Activated naive CD4-positive, alpha-beta T cell treated with anti-CD3 and anti-CD28 coated beads, Interleukin-2, amount 10 ng/mL, durations not matched to agents 7 days and 5 days (primary cell): ENCODE measurements around the gene CDV3.

ENCODE experiments used
- CTCF ChIA-PET: fragments of 350-600 bp; sonication (Branson Sonifier 250); formaldehyde crosslinking; loops from one replicate; lab custom pipeline; 2021; ENCODE audit warnings: antibody characterized with exemption; lab: Charles Lee
- DNase-seq: peaks from one replicate; pipeline ENCODE4 v3.0.0-alpha.2; 2020
- H3K27ac Mint-ChIP-seq: one replicate; pipeline ENCODE4 v1.8.0; 2021; ENCODE audit warnings: mild to moderate bottlenecking, moderate library complexity, mixed read lengths
- H3K27me3 Mint-ChIP-seq: one replicate; pipeline ENCODE4 v1.8.0; 2021; ENCODE audit warnings: mild to moderate bottlenecking, mixed read lengths
- H3K36me3 Mint-ChIP-seq: one replicate; pipeline ENCODE4 v1.8.0; 2021; ENCODE audit warnings: mixed read lengths
- H3K4me1 Mint-ChIP-seq: one replicate; pipeline ENCODE4 v1.8.0; 2021; ENCODE audit warnings: mixed read lengths
- H3K4me3 Mint-ChIP-seq: one replicate; pipeline ENCODE4 v1.8.0; 2021; ENCODE audit warnings: mild to moderate bottlenecking, moderate library complexity, mixed read lengths
- H3K9me3 Mint-ChIP-seq: one replicate; pipeline ENCODE4 v1.8.0; 2021; ENCODE audit warnings: mixed read lengths

The CDV3 gene

DNA sequence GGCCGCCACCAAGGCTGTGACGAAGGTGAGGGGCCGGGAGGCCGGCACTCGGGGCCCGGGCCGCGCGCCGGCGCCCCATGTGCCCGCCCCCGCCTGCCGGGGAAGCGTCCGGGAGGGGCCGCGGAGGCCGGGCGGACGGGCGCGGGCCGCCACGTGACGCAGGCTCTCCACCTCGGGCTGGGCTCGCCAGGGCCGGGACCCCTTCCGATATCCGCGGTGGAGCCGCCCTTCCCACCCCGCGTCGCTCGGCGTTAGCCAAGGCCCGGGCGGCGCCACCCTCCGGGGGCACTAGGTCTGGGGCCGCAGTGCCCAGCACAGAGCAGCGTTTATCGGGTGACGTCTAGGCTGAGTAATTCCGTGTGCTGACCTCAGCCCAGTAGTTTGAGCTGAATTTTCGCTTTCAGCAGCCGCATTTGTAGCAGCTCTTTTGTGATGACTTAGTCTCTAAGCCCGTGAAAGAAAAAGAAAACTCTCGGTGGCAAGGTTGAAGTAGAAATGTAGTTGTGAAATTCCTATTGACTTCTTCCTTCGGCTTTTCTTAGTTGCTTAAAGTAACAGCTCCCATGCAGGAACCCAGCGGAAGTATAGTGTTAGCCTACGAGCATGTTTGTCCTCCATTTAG is 885 bp downstream of the CDV3 start:
- H3K4me1 Mint-ChIP-seq: peaks cover 65% of the 10 kb centered on the region
- CTCF ChIA-PET: interaction anchor here (0.7 to 7.1 kb wide), 8 partner anchors 10 to 848 kb away, joined by 3 to 84 read pairs (median 4); no protein-coding TSS in a partner anchor
- peaks cover 47% of the 10 kb centered on the region for H3K36me3 Mint-ChIP-seq
- DNase-seq: peak; percentile 78
- H3K27ac Mint-ChIP-seq: peak overlapping the region; percentile 96
- no peaks in the 10 kb centered on the region for H3K9me3 Mint-ChIP-seq
- peak overlapping the region; percentile 88 for H3K4me3 Mint-ChIP-seq
- H3K27me3 Mint-ChIP-seq: no peaks in the 10 kb centered on the region

- DNase-seq: no peak
- Mint-ChIP-seq H3K27ac (peak overlapping the region; percentile 96), H3K27me3 (no peaks in the 10 kb centered on the region), H3K4me3 (peak overlapping the region; percentile 88), H3K36me3 (peaks cover 51% of the 10 kb centered on the region), H3K9me3 (no peaks in the 10 kb centered on the region), H3K4me1 (peaks cover 64% of the 10 kb centered on the region)
- CTCF ChIA-PET: interaction anchor here (0.8 to 7.1 kb wide), 7 partner anchors 9 to 849 kb away, joined by 3 to 84 read pairs (median 5); no protein-coding TSS in a partner anchor
Observed at GRCh38 chr3:133575086-133575485, 1.6 kb downstream of the CDV3 start.

GRCh38 chr3:133576169-133576568 is 2.7 kb downstream of the CDV3 start:
- peaks cover 52% of the 10 kb centered on the region for H3K36me3 Mint-ChIP-seq
- H3K9me3 Mint-ChIP-seq: no peaks in the 10 kb centered on the region
- peak overlapping the region; percentile 88 for H3K4me3 Mint-ChIP-seq
- H3K4me1 Mint-ChIP-seq: peaks cover 63% of the 10 kb centered on the region
- peak overlapping the region; percentile 63 for H3K27ac Mint-ChIP-seq
- CTCF ChIA-PET: interaction anchor here (3.1 to 7.1 kb wide), 2 partner anchors 88 to 130 kb away, joined by 13 to 84 read pairs; no protein-coding TSS in a partner anchor
- DNase-seq: no peak
- H3K27me3 Mint-ChIP-seq: no peaks in the 10 kb centered on the region

- Mint-ChIP-seq H3K27me3 (no peaks in the 10 kb centered on the region), H3K27ac (peak overlapping the region; percentile 82), H3K9me3 (no peaks in the 10 kb centered on the region), H3K4me1 (peaks cover 57% of the 10 kb centered on the region), H3K4me3 (peak overlapping the region; percentile 18), H3K36me3 (peaks cover 71% of the 10 kb centered on the region)
- CTCF ChIA-PET: interaction anchor here (0.9 to 7.1 kb wide), 18 partner anchors 9 to 633 kb away, joined by 3 to 84 read pairs (median 4); no protein-coding TSS in a partner anchor
- peak; percentile 24 for DNase-seq
Observed at GRCh38 chr3:133578548-133579191, 5.2 kb downstream of the CDV3 start.

- H3K4me3 Mint-ChIP-seq: no peak overlapping the region
- CTCF ChIA-PET: no interaction called here
Observed at GRCh38 chr3:133583396-133583795, 9.9 kb downstream of the CDV3 start.

DNA sequence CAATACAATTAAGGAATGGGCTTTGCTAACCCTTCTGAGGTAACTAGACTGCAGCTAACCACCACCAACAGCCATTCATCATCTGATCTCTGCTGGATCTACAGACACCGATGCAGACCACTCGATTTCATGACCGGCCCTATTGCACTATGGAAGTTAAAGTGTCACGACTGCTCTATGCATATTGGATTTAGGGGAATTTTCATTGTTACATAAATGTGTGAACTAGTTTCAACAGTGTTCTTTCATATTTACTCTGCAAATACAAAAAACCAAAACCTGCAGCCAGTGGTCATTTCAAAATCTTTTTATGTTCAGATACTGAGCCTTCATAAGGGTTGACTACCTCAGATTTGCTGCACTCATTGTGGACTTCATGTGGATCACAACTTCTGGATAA is 14.5 kb downstream of the CDV3 start:
- CTCF ChIA-PET: no interaction called here
- Mint-ChIP-seq H3K36me3 (peaks cover 54% of the 10 kb centered on the region), H3K9me3 (no peaks in the 10 kb centered on the region), H3K27ac (no peak overlapping the region), H3K27me3 (no peaks in the 10 kb centered on the region), H3K4me3 (no peak overlapping the region), H3K4me1 (peaks cover 7% of the 10 kb centered on the region)
- DNase-seq: no peak

More at GRCh38 chr3:133583396-133583795, 9.9 kb downstream of the CDV3 start:
- Mint-ChIP-seq H3K9me3 (no peaks in the 10 kb centered on the region), H3K36me3 (peaks cover 67% of the 10 kb centered on the region), H3K27me3 (no peaks in the 10 kb centered on the region), H3K27ac (no peak overlapping the region), H3K4me1 (peaks cover 31% of the 10 kb centered on the region)
- no peak for DNase-seq

- CTCF ChIA-PET: no interaction called here
- Mint-ChIP-seq H3K9me3 (no peaks in the 10 kb centered on the region), H3K27me3 (no peaks in the 10 kb centered on the region), H3K27ac (no peak overlapping the region), H3K4me3 (no peak overlapping the region), H3K36me3 (peaks cover 46% of the 10 kb centered on the region), H3K4me1 (peaks cover 7% of the 10 kb centered on the region)
- no peak for DNase-seq
Observed at GRCh38 chr3:133588784-133589465, 15.4 kb downstream of the CDV3 start.

GRCh38 chr3:133589503-133589902 is 16.0 kb downstream of the CDV3 start:
- CTCF ChIA-PET: no interaction called here
- Mint-ChIP-seq H3K9me3 (no peaks in the 10 kb centered on the region), H3K27me3 (no peaks in the 10 kb centered on the region), H3K27ac (no peak overlapping the region), H3K4me1 (peaks cover 7% of the 10 kb centered on the region), H3K36me3 (peaks cover 42% of the 10 kb centered on the region), H3K4me3 (no peak overlapping the region)
- DNase-seq: no peak

DNA sequence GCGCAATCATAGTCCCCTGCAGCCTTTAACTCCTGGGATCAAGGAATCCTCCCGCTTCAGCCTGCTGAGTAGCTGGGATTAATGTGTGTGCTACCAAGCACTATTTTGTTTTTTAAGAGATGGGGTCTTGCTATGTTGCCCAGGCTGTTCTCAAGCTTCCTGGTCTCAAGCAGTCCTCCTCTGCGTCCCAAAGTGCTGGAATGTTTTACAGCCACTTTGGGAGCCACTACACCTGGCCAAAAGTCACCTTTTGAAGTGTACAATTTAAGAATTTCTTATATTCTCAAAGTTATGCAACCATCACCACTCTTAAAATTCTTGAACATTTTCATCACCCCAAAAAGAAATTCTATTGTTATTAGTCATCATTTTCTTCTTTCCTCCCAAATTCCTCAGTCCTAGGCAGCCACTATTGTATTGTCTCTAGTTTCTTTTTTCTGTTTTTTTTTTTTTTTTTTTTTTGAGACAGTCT is 17.8 kb downstream of the CDV3 start:
- H3K27ac Mint-ChIP-seq: no peak overlapping the region
- no peak for DNase-seq
- H3K4me3 Mint-ChIP-seq: no peak overlapping the region
- H3K9me3 Mint-ChIP-seq: no peaks in the 10 kb centered on the region
- H3K4me1 Mint-ChIP-seq: peaks cover 3% of the 10 kb centered on the region
- H3K36me3 Mint-ChIP-seq: peaks cover 31% of the 10 kb centered on the region
- CTCF ChIA-PET: no interaction called here
- no peaks in the 10 kb centered on the region for H3K27me3 Mint-ChIP-seq

DNA sequence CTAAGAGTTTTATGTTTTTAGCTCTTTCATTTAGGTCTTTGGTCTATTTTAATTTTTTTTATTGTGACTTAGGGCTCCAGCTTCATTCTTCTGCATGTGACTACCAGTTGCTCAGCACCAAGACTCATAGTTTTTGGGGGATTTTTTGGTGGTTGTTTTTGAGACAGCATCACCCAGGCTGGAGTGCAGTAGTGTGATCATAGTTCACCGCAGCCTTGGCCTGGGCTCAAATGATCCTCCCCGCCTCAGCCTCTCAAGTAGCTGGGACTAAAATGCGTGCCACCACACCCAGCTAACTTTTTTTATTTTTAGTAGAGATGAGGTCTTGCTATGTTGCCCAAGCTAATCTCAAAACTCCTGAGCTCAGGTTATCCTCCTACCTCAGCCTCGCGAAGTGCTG is 19.4 kb downstream of the CDV3 start:
- Mint-ChIP-seq H3K9me3 (no peaks in the 10 kb centered on the region), H3K4me1 (peaks cover 3% of the 10 kb centered on the region), H3K27me3 (no peaks in the 10 kb centered on the region), H3K4me3 (no peak overlapping the region), H3K27ac (no peak overlapping the region), H3K36me3 (peaks cover 23% of the 10 kb centered on the region)
- CTCF ChIA-PET: no interaction called here
- DNase-seq: no peak

GRCh38 chr3:133593243-133593642 is 19.8 kb downstream of the CDV3 start:
- Mint-ChIP-seq H3K36me3 (peaks cover 23% of the 10 kb centered on the region), H3K9me3 (no peaks in the 10 kb centered on the region), H3K4me3 (no peak overlapping the region), H3K27me3 (no peaks in the 10 kb centered on the region), H3K4me1 (peaks cover 3% of the 10 kb centered on the region), H3K27ac (no peak overlapping the region)
- DNase-seq: no peak
- CTCF ChIA-PET: no interaction called here

GRCh38 chr3:133595341-133595740 is 21.9 kb downstream of the CDV3 start:
- H3K4me3 Mint-ChIP-seq: no peak overlapping the region
- H3K36me3 Mint-ChIP-seq: peaks cover 9% of the 10 kb centered on the region
- CTCF ChIA-PET: interaction anchor here (0.6 to 1.0 kb wide), 3 partner anchors 11 to 136 kb away, joined by 3 read pairs; no protein-coding TSS in a partner anchor
- no peak for DNase-seq
- no peaks in the 10 kb centered on the region for H3K9me3 Mint-ChIP-seq
- no peaks in the 10 kb centered on the region for H3K27me3 Mint-ChIP-seq
- no peak overlapping the region for H3K27ac Mint-ChIP-seq
- no peaks in the 10 kb centered on the region for H3K4me1 Mint-ChIP-seq

- no peaks in the 10 kb centered on the region for H3K9me3 Mint-ChIP-seq
- H3K4me3 Mint-ChIP-seq: no peak overlapping the region
- H3K27ac Mint-ChIP-seq: no peak overlapping the region
- H3K27me3 Mint-ChIP-seq: no peaks in the 10 kb centered on the region
- CTCF ChIA-PET: no interaction called here
- H3K4me1 Mint-ChIP-seq: no peaks in the 10 kb centered on the region
- no peak for DNase-seq
- H3K36me3 Mint-ChIP-seq: peaks cover 28% of the 10 kb centered on the region
Observed at GRCh38 chr3:133598405-133598804, 24.9 kb downstream of the CDV3 start.

GRCh38 chr3:133599280-133599679 is 25.8 kb downstream of the CDV3 start:
- Mint-ChIP-seq H3K4me3 (no peak overlapping the region), H3K36me3 (peaks cover 31% of the 10 kb centered on the region)
- CTCF ChIA-PET: interaction anchor here (0.7 kb wide), 1 partner anchor 111 kb away, joined by 3 read pairs; no protein-coding TSS in a partner anchor

More at GRCh38 chr3:133599280-133599679, 25.8 kb downstream of the CDV3 start:
- Mint-ChIP-seq H3K27me3 (no peaks in the 10 kb centered on the region), H3K4me1 (no peaks in the 10 kb centered on the region), H3K9me3 (no peaks in the 10 kb centered on the region), H3K27ac (no peak overlapping the region)
- DNase-seq: no peak
